Suprapubic skin (tissue), 4 donors: ENCODE measurements around the gene WDR5. TPM values are rescaled to one million over a fixed set of nuclear protein-coding genes. Genes with fewer than 3 reads are reported as not detected.

Experiments
- DNase-seq, 2 donors: peaks; one replicate each; pipeline ENCODE4 v3.0.0-alpha.2; 2019; ENCODE audit warnings: low spot score in 2 of 2
- H3K27ac ChIP-seq: fragments of 200-600 bp; sonication (generic); one replicate; pipeline ENCODE4 v1.5.1; 2019
- H3K27me3 ChIP-seq: fragments of 200-600 bp; sonication (generic); one replicate; pipeline ENCODE4 v1.5.1; 2019
- H3K36me3 ChIP-seq: fragments of 200-600 bp; sonication (generic); one replicate; pipeline ENCODE4 v1.5.1; 2019
- H3K4me1 ChIP-seq: fragments of 200-600 bp; sonication (generic); one replicate; pipeline ENCODE4 v1.5.1; 2019
- H3K4me3 ChIP-seq: fragments of 200-600 bp; sonication (generic); one replicate; pipeline ENCODE4 v1.5.1; 2019; ENCODE audit warnings: mild to moderate bottlenecking
- H3K9me3 ChIP-seq: fragments of 200-600 bp; sonication (generic); one replicate; pipeline ENCODE4 v1.5.1; 2019
- EP300 ChIP-seq: sonication (generic); formaldehyde crosslinking; IDR thresholded peaks from one replicate; pipeline ENCODE4 v1.6.1; 2017; ENCODE audit warnings: antibody characterized with exemption
- POLR2A ChIP-seq, 2 donors: fragments of 450-650 bp; IDR thresholded peaks; one replicate each; pipeline ENCODE4 v1.6.1; 2017; ENCODE audit warnings: antibody characterized with exemption in 2 of 2, mild to moderate bottlenecking in 2 of 2, moderate library complexity in 2 of 2
- POLR2AphosphoS5 ChIP-seq, 3 donors: sonication (generic); formaldehyde crosslinking; IDR thresholded peaks; one replicate each; pipeline ENCODE4 v1.6.1; 2017; ENCODE audit warnings: antibody characterized with exemption in 3 of 3
- WGBS: methylation state at CpG from one replicate; pipeline ENCODE4 v1.1.5; 2018; 5-methylcytosine and 5-hydroxymethylcytosine counted together
- total RNA-seq, 4 donors: library from RNA; depleted of rRNA; stranded (reverse); fragments of >200 nt; gene quantifications; one replicate each; pipeline ENCODE4 v1.1.0, GENCODE V29; 2016
- TF ChIP-seq, protein P1 (sequence below), 2 donors: fragments of 200-600 bp in 1 of 2; fragments of 450-650 bp in 1 of 2; sonication (generic) in 1 of 2; IDR thresholded peaks; one replicate each; pipeline ENCODE4 v1.5.1; 2016 to 2019; ENCODE audit warnings: antibody characterized with exemption in 2 of 2, mild to moderate bottlenecking in 1 of 2, moderate library complexity in 1 of 2

The WDR5 gene
- total RNA-seq, 4 donors from 2014 or later: 21.7 to 37.8 (median 26.5) TPM

- Histone ChIP-seq H3K27ac (no peak overlapping the region), H3K36me3 (no peaks in the 10 kb centered on the region), H3K4me1 (peaks cover 24% of the 10 kb centered on the region), H3K9me3 (no peaks in the 10 kb centered on the region), H3K4me3 (no peak overlapping the region), H3K27me3 (no peaks in the 10 kb centered on the region)
- TF ChIP-seq EP300 (no peak), POLR2A (IDR thresholded peaks at IDR 0.05) (no peak), POLR2AphosphoS5 (IDR thresholded peaks at IDR 0.05) (no peak)
- TF ChIP-seq, protein P1, sequence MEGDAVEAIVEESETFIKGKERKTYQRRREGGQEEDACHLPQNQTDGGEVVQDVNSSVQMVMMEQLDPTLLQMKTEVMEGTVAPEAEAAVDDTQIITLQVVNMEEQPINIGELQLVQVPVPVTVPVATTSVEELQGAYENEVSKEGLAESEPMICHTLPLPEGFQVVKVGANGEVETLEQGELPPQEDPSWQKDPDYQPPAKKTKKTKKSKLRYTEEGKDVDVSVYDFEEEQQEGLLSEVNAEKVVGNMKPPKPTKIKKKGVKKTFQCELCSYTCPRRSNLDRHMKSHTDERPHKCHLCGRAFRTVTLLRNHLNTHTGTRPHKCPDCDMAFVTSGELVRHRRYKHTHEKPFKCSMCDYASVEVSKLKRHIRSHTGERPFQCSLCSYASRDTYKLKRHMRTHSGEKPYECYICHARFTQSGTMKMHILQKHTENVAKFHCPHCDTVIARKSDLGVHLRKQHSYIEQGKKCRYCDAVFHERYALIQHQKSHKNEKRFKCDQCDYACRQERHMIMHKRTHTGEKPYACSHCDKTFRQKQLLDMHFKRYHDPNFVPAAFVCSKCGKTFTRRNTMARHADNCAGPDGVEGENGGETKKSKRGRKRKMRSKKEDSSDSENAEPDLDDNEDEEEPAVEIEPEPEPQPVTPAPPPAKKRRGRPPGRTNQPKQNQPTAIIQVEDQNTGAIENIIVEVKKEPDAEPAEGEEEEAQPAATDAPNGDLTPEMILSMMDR (IDR thresholded peaks at IDR 0.05): no peak
- 51% methylated on average over 17 of the region's 23 CpGs for WGBS
- DNase-seq: no peak
These were observed 5.1 kb upstream of the WDR5 start for GRCh38 chr9:134130503-134131375.

DNA sequence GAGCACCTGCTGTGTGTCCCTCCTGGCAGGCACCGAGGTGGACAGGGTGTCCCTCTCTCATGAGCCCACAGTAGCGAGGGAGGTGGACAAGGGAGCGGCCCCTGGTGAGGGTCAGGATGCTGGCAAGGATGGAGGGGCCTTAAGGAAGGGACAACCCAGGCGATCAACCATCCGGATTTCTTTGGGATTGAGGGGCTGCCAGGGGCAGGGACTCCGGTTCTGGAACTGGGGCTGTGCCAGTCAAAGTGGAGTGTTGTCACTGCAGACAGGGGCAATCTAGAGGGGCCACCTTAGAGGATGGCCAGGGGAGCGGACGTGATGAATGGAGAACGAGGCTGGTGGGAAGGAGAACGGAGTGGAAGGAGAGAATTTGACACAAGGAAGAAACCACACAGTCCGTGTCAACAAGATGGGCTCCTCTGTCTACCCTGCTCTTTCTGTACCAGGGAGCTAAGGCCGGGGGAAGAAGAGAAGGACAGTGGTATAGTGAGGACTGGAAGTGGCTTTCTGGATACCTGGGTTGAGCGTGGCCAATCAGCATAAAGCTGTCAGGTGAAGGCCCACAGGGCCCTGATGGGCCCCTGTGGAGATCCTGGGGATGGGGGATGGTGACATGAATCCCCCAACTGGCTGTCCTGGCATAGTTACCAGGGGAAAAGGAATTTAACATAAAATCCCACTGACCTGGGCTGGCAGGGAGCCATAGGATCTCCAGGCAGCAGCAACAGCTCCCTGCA, 4.2 kb upstream of the WDR5 start:
- Histone ChIP-seq H3K27ac (peak overlapping the region; percentile 45), H3K9me3 (no peaks in the 10 kb centered on the region), H3K4me3 (no peak overlapping the region), H3K36me3 (no peaks in the 10 kb centered on the region), H3K27me3 (no peaks in the 10 kb centered on the region), H3K4me1 (peaks cover 28% of the 10 kb centered on the region)
- 74% methylated on average over 12 of the region's 13 CpGs for WGBS
- TF ChIP-seq POLR2A (IDR thresholded peaks at IDR 0.05): no peak
- TF ChIP-seq, protein P1 (IDR thresholded peaks at IDR 0.05): no peak
- DNase-seq: no peak

- no peaks in the 10 kb centered on the region for H3K9me3 ChIP-seq
- no peaks in the 10 kb centered on the region for H3K27me3 ChIP-seq
- 85% methylated on average over 15 of the region's 19 CpGs for WGBS
- H3K4me1 ChIP-seq: peaks cover 35% of the 10 kb centered on the region
- no peak for TF ChIP-seq EP300
- TF ChIP-seq POLR2AphosphoS5 (IDR thresholded peaks at IDR 0.05): no peak
- no peak for TF ChIP-seq POLR2A (IDR thresholded peaks at IDR 0.05)
- TF ChIP-seq, protein P1 (IDR thresholded peaks at IDR 0.05): no peak
- H3K27ac ChIP-seq: peak overlapping the region; percentile 18
- H3K36me3 ChIP-seq: no peaks in the 10 kb centered on the region
- DNase-seq: no peak
- H3K4me3 ChIP-seq: no peak overlapping the region
These were observed 3.5 kb upstream of the WDR5 start for GRCh38 chr9:134132208-134132870.

GRCh38 chr9:134134949-134135342, 936 bp upstream of the WDR5 start:
- no peaks in the 10 kb centered on the region for H3K36me3 ChIP-seq
- TF ChIP-seq POLR2AphosphoS5 (IDR thresholded peaks at IDR 0.05) (no peak), POLR2A (IDR thresholded peaks at IDR 0.05) (no peak), EP300 (no peak)
- TF ChIP-seq, protein P1 (IDR thresholded peaks at IDR 0.05): no peak
- no peak for DNase-seq
- H3K9me3 ChIP-seq: no peaks in the 10 kb centered on the region
- H3K4me3 ChIP-seq: peak overlapping the region; percentile 100
- WGBS: 16% methylated on average over 7 of the region's 7 CpGs
- peaks cover 59% of the 10 kb centered on the region for H3K4me1 ChIP-seq
- H3K27ac ChIP-seq: peak overlapping the region; percentile 95
- H3K27me3 ChIP-seq: no peaks in the 10 kb centered on the region
